ENCODE measurements around the gene P3H4.

- TF ChIP-seq TAF1 (IDR thresholded peaks at IDR 0.05; ENCODE audit: borderline replicate concordance, low read depth, low read length) (no peak), POLR2A (IDR thresholded peaks at IDR 0.05; ENCODE audit: low read depth, low read length) (no peak), POLR2AphosphoS5 (IDR thresholded peaks at IDR 0.05; ENCODE audit: low read depth, low read length) (no peak)
Measured at GRCh38 chr17:41768682-41769288, 43.0 kb downstream of the P3H4 start.

All from GM12892 (cell line).